GM18502 (cell line): ENCODE results near the gene VSIG10L.

Experiments
- ATAC-seq: cut with Tn5 transposase; IDR thresholded peaks from one replicate; pipeline ENCODE4 v1.9.1; 2021; ENCODE audit warnings: mild to moderate bottlenecking; ENCODE audit not compliant: unreplicated experiment, poor library complexity

VSIG10L gene

GRCh38 chr19:51366389-51367254, 24.7 kb upstream of the VSIG10L start:
- peak; percentile 53 for ATAC-seq

- ATAC-seq, result no peak
Observed at GRCh38 chr19:51365965-51366388, 24.0 kb upstream of the VSIG10L start, which contains the start of gene ETFB. Gene ETFB, minus strand, starts transcription at chr19:51366388. Its CDS starts 62 bp downstream, at chr19:51366326.

- ATAC-seq, result no peak
Observed at GRCh38 chr19:51365211-51365964, 23.4 kb upstream of the VSIG10L start.

GRCh38 chr19:51364200-51365106, 22.5 kb upstream of the VSIG10L start:
- no peak for ATAC-seq

- no peak for ATAC-seq
Observed at GRCh38 chr19:51361239-51361638, 19.3 kb upstream of the VSIG10L start.

GRCh38 chr19:51359294-51359693, 17.4 kb upstream of the VSIG10L start:
- no peak for ATAC-seq

GRCh38 chr19:51357952-51358351, 16.0 kb upstream of the VSIG10L start:
- no peak for ATAC-seq

- no peak for ATAC-seq
Observed at GRCh38 chr19:51356159-51356801, 14.3 kb upstream of the VSIG10L start.

GRCh38 chr19:51354742-51355148, 12.8 kb upstream of the VSIG10L start:
- no peak for ATAC-seq

- ATAC-seq, result no peak
Observed at GRCh38 chr19:51354103-51354741, 12.3 kb upstream of the VSIG10L start.

GRCh38 chr19:51352783-51353360, 10.9 kb upstream of the VSIG10L start:
- no peak for ATAC-seq

- no peak for ATAC-seq
Observed at GRCh38 chr19:51351266-51351990, 9.5 kb upstream of the VSIG10L start.

GRCh38 chr19:51347209-51347928, 5.4 kb upstream of the VSIG10L start:
- ATAC-seq, result no peak

- no peak for ATAC-seq
Observed at GRCh38 chr19:51346742-51347141, 4.8 kb upstream of the VSIG10L start.

GRCh38 chr19:51345076-51345620, 3.2 kb upstream of the VSIG10L start:
- no peak for ATAC-seq

GRCh38 chr19:51342631-51343569, 961 bp upstream of the VSIG10L start:
- ATAC-seq, result no peak
